ENCODE measurements around the gene WDR31.
"Not testable (repeated sequence)": the region's sequence is repeated elsewhere in the genome, so short reads cannot be mapped to it uniquely, and the experiment has no call there.

Gene WDR31

GRCh38 chr9:113296247-113296646, 43.8 kb downstream of the WDR31 start:
- DNase-seq (ENCODE audit: low read depth), result not testable (repeated sequence)

- DNase-seq (ENCODE audit: low read depth), result no peak
Observed at GRCh38 chr9:113293285-113293878, 46.7 kb downstream of the WDR31 start.

GRCh38 chr9:113290052-113290607, 49.9 kb downstream of the WDR31 start:
- DNase-seq (ENCODE audit: low read depth), result no peak

- no peak for DNase-seq (ENCODE audit: low read depth)
Observed at GRCh38 chr9:113289091-113289490, 51.0 kb downstream of the WDR31 start.

- no peak for DNase-seq (ENCODE audit: low read depth)
Observed at GRCh38 chr9:113281356-113281755, 58.7 kb downstream of the WDR31 start.

- DNase-seq (ENCODE audit: low read depth), result no peak
Observed at GRCh38 chr9:113278840-113279239, 61.2 kb downstream of the WDR31 start.

- peak; percentile 91 for DNase-seq (ENCODE audit: low read depth)
Observed at GRCh38 chr9:113275157-113276131, 64.6 kb downstream of the WDR31 start, which contains the start of the genes CDC26 and PRPF4. Gene CDC26, minus strand, starts transcription at chr9:113275572. Its CDS starts 3,065 bp downstream, at chr9:113272507. Gene PRPF4, plus strand, starts transcription at chr9:113275658. Its CDS starts 86 bp downstream, at chr9:113275744.

- DNase-seq (ENCODE audit: low read depth), result no peak
Observed at GRCh38 chr9:113274474-113275156, 65.5 kb downstream of the WDR31 start.

- no peak for DNase-seq (ENCODE audit: low read depth)
Observed at GRCh38 chr9:113269871-113270270, 70.2 kb downstream of the WDR31 start.

GRCh38 chr9:113269355-113269754, 70.7 kb downstream of the WDR31 start:
- no peak for DNase-seq (ENCODE audit: low read depth)

GRCh38 chr9:113267911-113268566, 72.0 kb downstream of the WDR31 start:
- DNase-seq (ENCODE audit: low read depth), result peak; percentile 40

- DNase-seq (ENCODE audit: low read depth), result no peak
Observed at GRCh38 chr9:113266174-113266573, 73.9 kb downstream of the WDR31 start.

Measured in CMK (cell line).